GM19455 (cell line): ENCODE data around the gene ZNF358.
"Not testable (repeated sequence)": the region's sequence is repeated elsewhere in the genome, so short reads cannot be mapped to it uniquely, and the experiment has no call there.

Experiments
- ATAC-seq: cut with Tn5 transposase; IDR thresholded peaks from one replicate; pipeline ENCODE4 v1.9.1; 2021; ENCODE audit not compliant: unreplicated experiment

Gene ZNF358

DNA sequence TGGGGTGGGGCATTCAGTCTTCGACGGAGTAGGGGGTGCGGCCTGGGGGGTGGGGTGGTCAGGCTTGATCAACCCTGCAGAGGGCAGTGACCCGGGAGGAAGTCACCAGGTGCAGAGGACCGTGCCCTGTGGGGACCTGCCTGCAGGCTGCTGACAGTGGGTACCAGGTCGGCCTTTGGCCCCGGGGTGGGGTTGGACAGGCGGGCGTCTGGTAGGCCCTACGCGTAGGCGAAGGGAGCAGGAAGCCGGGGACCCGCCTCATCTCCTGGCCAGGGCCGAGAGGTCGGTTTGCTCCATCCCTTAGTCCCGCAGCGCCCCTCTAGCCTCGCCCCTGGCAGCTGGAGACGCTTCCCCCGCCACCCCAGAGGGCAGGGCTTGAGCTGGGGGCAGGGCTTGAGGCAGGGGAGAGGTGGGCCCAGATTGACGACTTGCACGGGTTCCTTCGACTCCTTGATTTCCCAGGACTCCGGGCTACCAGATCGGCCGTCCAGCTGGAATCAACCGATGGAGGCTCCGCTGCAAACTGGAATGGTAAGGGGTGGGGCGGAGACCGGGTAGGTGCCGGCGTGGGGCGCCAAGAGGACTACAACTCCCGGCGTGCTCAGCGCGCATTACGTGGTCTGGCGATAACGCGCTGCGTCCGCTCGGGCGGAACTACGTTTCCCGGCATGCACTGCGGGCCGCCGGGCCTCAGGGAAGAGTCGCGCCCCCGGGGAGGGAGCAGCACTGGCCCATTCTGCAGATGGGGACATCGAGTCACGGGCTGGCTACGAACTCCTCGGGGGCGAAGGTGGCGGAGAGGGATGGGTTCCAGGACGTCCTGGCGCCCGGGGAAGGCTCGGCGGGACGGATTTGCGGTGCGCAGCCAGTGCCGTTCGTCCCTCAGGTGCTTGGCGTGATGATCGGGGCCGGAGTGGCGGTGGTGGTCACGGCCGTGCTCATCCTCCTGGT is 19.4 kb downstream of the ZNF358 start, which contains the start of gene PNPLA6:
Gene PNPLA6 (plus strand): TSS at position 671 of the 951 bp plus-strand sequence. CDS start 72 bp downstream, at position 743.
- peak; percentile 64 for ATAC-seq

DNA sequence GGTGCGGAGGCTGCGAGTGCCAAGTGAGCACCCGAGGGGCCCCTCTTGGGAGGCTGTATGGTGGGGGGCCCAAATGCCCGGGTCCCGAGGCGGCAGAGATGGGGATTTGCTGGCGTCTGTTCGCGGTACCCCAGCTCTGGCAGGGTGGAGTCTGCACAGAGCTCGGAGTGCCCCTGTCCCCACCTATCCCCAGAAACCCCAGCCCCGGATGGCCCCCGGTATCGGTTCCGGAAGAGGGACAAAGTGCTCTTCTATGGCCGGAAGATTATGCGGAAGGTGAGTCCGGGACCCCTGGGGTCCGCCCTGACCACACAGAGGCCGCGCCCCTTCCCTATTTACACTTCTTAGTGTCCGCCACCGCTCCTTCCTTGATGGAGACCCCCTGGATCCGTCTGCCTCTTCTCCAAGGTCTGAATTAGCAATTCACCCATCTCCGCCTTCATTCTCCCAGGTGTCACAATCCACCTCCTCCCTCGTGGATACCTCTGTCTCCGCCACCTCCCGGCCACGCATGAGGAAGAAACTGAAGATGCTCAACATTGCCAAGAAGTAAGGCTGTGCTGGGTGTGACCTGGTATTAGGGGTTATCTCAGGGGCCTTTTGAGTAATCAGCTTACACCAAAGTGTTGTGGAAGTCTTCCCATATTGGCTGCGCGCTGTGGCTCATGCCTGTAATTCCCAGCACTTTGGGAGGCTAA is 20.2 kb downstream of the ZNF358 start:
- ATAC-seq, result no peak

- not testable (repeated sequence) for ATAC-seq
These were observed 23.1 kb downstream of the ZNF358 start for GRCh38 chr19:7538990-7539389.

- ATAC-seq, result no peak
These were observed 24.0 kb downstream of the ZNF358 start for GRCh38 chr19:7539827-7540425.

DNA sequence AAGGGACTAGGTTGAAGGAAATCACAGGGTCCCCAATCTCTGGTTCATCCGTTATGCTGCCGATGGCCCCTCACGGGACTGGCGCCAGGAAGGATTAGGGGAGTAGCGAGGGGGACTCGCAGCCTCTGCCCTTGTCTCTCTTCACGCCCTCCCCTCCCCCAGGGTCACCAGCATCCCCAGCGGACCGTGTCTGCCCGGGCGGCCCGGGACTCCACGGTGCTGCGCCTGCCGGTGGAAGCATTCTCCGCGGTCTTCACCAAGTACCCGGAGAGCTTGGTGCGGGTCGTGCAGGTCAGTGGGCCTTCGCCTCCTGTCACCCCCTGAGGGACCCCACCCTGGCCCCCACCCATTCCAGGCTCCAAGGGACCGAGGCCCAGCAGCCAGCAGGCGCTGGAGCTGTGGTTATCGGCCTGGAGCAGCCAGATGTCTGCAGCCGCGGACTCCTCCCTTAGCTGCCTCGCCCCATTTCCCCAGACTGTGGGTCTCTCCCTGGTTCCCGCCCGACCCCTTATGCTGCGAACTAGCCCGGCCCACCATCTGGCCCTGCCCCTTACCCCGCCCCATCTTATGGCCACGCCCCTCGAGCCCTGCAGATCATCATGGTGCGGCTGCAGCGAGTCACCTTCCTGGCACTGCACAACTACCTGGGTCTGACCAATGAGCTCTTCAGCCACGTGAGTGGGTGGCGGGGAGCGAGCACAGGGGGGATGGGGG is 25.0 kb downstream of the ZNF358 start:
- no peak for ATAC-seq

DNA sequence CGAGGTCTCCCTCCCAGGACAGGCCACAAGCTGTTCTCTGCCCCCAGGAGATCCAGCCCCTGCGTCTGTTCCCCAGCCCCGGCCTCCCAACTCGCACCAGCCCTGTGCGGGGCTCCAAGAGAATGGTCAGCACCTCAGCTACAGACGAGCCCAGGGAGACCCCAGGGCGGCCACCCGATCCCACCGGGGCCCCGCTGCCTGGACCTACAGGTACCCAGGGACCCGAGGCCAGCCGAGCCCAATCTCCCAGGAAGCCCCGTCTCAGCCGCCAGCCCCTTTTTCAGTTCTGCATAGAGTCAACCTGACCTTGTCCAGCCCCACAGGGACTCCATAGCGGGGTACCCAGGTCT is 25.5 kb downstream of the ZNF358 start:
- ATAC-seq, result no peak

DNA sequence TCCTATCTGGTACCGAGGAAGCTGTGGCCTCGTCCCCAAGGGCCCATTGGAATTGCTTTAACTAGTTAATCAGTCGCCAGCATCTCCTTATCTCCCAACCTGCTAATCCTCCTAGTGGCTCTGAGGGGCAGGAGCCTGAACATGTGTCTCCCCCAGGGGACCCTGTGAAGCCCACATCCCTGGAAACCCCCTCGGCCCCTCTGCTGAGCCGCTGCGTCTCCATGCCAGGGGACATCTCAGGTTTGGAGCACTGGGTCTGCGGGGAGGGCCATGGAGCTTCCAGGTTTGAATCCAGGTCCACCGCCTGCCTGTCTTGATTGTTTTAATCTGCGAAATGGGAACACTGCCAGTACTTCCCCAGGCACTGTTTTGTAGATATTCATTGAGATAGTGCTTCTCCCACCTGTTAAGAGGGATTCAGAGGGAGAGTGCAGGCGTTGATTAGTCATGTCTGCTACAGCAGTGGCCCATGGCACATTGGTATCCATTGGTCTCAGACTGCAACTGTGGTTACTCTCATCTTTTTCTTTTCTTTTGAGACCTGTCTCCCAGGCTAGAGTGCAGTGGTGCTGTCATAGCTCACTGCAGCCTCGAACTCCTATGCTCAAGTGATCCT is 26.0 kb downstream of the ZNF358 start:
- no peak for ATAC-seq

- no peak for ATAC-seq
These were observed 26.8 kb downstream of the ZNF358 start for GRCh38 chr19:7542556-7543348.

- ATAC-seq, result no peak
These were observed 28.7 kb downstream of the ZNF358 start for GRCh38 chr19:7544626-7545025.

DNA sequence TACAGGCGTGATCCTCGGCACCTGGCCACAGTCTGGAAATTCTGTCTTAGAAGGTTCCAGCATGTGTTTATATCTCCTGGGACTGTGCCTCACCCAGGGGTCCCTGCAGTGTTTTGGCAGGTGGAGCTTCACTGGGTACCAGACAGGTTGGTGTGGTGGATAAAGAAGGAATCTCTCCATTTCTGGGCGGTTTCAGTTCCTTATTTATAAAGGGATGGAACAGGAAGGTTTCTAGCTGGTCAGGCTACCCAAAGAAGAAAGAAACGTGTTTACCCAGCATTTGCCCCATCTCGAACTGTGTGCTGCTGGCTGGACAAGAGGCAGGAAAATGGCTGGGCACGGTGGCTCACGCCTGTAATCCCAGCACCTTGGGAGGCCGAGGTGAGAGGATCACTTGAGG is 29.4 kb downstream of the ZNF358 start:
- no peak for ATAC-seq

GRCh38 chr19:7545904-7546303 is 30.0 kb downstream of the ZNF358 start:
- ATAC-seq, result no peak

GRCh38 chr19:7547159-7547558 is 31.3 kb downstream of the ZNF358 start:
- ATAC-seq, result no peak

DNA sequence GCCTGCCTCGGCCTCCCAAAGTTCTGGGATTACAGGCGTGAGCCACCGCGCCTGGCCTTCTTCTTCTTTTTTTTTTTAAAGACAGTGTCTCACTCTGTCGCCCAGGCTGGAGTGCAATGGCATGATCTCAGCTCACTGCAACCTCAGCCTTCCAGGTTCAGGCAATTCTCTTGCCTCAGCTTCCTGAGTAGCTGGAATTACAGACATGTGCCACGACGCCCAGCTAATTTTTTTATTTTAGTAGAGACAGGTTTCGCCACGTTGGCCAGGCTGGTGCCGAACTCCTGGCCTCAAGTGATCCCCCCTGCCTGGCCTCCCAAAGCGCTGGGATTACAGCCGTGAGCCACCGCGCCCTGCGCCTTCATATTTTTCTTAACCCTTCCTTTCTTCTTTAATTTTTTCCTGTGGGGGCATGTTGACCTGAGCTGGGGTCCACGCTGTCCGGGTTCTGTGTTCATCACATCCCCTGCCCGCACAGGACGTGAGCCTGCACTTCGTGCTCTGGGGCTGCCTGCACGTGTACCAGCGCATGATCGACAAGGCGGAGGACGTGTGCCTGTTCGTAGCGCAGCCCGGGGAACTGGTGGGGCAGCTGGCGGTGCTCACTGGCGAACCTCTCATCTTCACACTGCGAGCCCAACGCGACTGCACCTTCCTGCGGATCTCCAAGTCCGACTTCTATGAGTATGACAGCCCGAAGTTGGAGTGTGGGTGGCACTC is 33.7 kb downstream of the ZNF358 start:
- no peak for ATAC-seq

GRCh38 chr19:7550169-7550770 is 34.4 kb downstream of the ZNF358 start:
- no peak for ATAC-seq

- no peak for ATAC-seq
These were observed 35.3 kb downstream of the ZNF358 start for GRCh38 chr19:7550987-7551761.

DNA sequence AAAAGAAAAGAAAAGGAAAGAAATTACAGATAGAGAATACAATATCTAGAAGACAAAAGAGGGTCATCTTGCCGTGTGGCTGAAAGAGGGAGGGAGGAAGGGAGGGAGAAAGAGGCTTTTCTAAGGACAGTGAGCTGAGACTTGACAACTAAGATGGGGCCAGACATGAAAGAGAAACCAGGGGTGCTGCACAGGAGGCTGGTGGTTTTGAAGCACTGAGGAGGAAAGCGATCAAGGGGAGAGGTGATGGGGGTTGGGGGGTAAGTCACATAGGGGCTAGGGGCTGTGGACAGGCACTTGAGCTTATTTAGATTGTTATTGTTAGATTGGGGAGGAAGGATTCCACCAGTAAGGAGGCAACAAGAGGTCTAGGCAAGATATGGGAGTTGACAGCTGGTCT is 36.9 kb downstream of the ZNF358 start:
- no peak for ATAC-seq

DNA sequence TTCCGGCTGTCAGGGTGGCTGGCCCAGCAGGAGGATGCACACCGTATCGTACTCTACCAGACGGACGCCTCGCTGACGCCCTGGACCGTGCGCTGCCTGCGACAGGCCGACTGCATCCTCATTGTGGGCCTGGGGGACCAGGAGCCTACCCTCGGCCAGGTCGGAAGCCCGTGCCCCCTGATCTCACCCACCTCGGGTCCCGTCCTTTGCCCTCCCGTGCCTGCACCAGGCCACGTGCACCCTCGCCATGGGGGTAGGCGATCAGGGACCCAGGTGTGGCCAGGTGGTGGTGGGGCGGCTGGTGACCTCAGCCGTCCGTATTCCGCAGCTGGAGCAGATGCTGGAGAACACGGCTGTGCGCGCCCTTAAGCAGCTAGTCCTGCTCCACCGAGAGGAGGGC is 38.7 kb downstream of the ZNF358 start:
- no peak for ATAC-seq
